Activated CD4-positive, alpha-beta T cell treated with anti-CD3 and anti-CD28 coated beads for 36 hours (primary cell): ENCODE measurements around the gene MRPL33. TPM values are rescaled to one million over a fixed set of nuclear protein-coding genes. Genes with fewer than 3 reads are reported as not detected.

Experiments
- ATAC-seq: fragments of 200-7000 bp; cut with Tn5 transposase; one replicate; pipeline ENCODE4 v1.10.0; 2021; ENCODE audit warnings: mild to moderate bottlenecking, moderate library complexity
- CTCF ChIA-PET: fragments of 350-600 bp; sonication (Branson Sonifier 250); formaldehyde crosslinking; loops from one replicate; lab custom pipeline; 2021; ENCODE audit warnings: antibody characterized with exemption; lab: Charles Lee
- POLR2A ChIA-PET: fragments of 350-600 bp; sonication (Branson Sonifier 250); formaldehyde crosslinking; loops from one replicate; lab custom pipeline; 2021; ENCODE audit warnings: antibody characterized with exemption, inconsistent platforms; lab: Charles Lee
- DNase-seq: peaks from one replicate; pipeline ENCODE4 v3.0.0-alpha.2; 2020
- H3K27ac Mint-ChIP-seq: one replicate; pipeline ENCODE4 v1.8.0; 2021; ENCODE audit warnings: mixed read lengths
- H3K27me3 Mint-ChIP-seq: one replicate; pipeline ENCODE4 v1.8.0; 2021; ENCODE audit warnings: mixed read lengths
- H3K36me3 Mint-ChIP-seq: one replicate; pipeline ENCODE4 v1.8.0; 2021; ENCODE audit warnings: low read depth, mixed read lengths
- H3K4me1 Mint-ChIP-seq: one replicate; pipeline ENCODE4 v1.8.0; 2021; ENCODE audit warnings: mixed read lengths
- H3K4me3 Mint-ChIP-seq: one replicate; pipeline ENCODE4 v1.8.0; 2021; ENCODE audit warnings: mild to moderate bottlenecking, moderate library complexity, mixed read lengths
- H3K9me3 Mint-ChIP-seq: one replicate; pipeline ENCODE4 v1.8.0; 2021; ENCODE audit warnings: low read depth, mixed read lengths
- intact Hi-C, 2 experiments: fragments of 100-400 bp; cut with DNase I in 1 of 2; cut with micrococcal nuclease in 1 of 2; formaldehyde crosslinking; loops; one replicate each; pipeline versions ENCODE4 v1.14.2 to v1.15.1; 2022 to 2024; cut with DNase I, micrococcal nuclease
- total RNA-seq, 2 experiments: library from RNA; stranded (reverse); gene quantifications; one replicate each; pipeline ENCODE4 v1.2.3, GENCODE V29; 2021

The MRPL33 gene
- total RNA-seq: 10 to 100 TPM; 44.7 to 68.0 TPM

DNA sequence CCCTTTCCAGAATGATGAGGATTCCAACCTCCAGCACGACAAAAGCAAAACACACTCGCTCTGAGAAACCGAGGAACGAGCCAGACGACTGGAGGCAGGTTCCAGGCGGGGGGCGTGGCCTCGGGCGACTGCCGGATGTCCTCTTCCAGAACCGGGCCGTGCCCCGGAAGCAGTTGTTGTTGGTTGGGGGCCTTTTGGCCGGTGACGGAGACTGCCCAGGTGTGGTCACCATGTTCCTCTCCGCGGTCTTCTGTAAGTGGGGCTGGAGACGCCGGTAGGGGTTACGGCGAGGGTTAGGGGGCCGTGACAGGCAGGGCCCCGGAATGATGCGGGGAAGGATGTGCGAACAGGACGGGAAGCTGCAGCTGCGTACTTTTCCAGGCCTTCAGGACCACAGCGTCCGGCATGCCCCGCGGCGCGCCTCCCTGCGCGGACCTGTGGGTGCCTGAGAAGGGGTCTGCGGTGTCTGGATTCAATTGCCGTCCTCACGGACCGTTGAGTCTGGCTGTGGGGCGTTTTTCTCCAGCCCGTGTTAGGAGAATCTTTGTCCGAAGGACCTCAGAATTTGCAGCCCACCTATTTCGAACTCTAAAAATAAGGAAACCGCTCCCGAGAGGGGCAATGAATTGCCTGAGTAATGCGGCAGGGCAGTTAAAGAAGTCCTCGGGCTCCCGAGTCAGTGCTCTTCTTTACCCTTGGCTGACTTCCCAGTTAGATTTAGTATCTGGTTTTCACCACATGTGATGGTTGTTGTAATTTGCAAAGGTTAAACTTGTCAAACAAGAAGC, at the start of gene MRPL33:
MRPL33 (plus strand) TSS at position 172 of the 788 bp plus-strand sequence; CDS start at position 231, 59 bp downstream.
- H3K27ac Mint-ChIP-seq: peak within 1 kb of the TSS; percentile 99
- peaks cover 25% of the 10 kb centered on the region for H3K36me3 Mint-ChIP-seq
- ATAC-seq: peak; percentile 98
- no peaks in the 10 kb centered on the region for H3K9me3 Mint-ChIP-seq
- ChIA-PET CTCF (interaction anchor here (0.6 to 1.5 kb wide), 6 partner anchors 17 to 678 kb away, joined by 3 to 6 read pairs (median 3); no protein-coding TSS in a partner anchor), POLR2A (no interaction called here)
- DNase-seq: peak; percentile 96
- intact Hi-C loops: loop anchor here (1.0 to 2.0 kb wide), 8 partner anchors 37 to 979 kb away; partner anchors contain the start of genes BABAM2 (in 2 of the 2), RBKS (in 2 of the 2), FOSL2 (in 1 of the 2) and PPM1G (in 1 of the 2)
- H3K4me1 Mint-ChIP-seq: peaks cover 42% of the 10 kb centered on the region
- H3K4me3 Mint-ChIP-seq: peak within 1 kb of the TSS; percentile 99
- H3K27me3 Mint-ChIP-seq: no peaks in the 10 kb centered on the region

DNA sequence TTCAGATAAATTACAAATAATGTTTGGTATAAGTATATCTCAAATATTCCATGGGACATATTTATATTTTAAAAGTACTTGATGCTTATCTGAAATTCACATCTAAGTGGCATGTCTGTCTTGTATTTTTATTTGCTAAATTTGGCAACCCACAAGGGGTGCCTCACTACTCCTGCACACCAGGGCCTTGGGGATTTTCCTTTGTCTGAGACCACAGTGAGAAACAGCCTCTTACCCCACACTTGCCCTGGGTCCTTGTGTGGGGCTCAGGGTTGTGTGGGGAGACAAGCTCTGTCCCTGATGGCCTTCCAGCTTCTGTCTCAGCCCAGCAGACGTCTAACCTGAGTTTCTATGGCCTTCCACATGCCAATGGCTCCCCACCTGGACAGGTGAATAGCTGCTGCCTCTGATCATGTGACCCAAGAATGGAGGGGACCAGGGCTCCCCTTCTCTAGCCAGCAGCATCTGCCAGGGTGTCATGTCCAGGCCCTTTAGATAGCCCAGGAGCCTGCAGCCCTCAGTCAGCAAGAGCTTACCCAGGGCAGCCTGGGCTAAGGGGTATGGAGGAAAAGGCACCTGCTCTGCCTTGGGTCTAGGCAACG, 49.5 kb upstream of the MRPL33 start:
- DNase-seq (no peak), ATAC-seq (no peak)
- H3K27ac Mint-ChIP-seq: no peak overlapping the region
- ChIA-PET POLR2A (interaction anchor here (0.6 kb wide), 1 partner anchor 16 kb away, joined by 3 read pairs; no protein-coding TSS in a partner anchor), CTCF (interaction anchor here (0.8 to 3.2 kb wide), 9 partner anchors 10 to 686 kb away, joined by 3 to 20 read pairs (median 5); no protein-coding TSS in a partner anchor)
- no peak overlapping the region for H3K4me3 Mint-ChIP-seq
- no peaks in the 10 kb centered on the region for H3K9me3 Mint-ChIP-seq
- H3K27me3 Mint-ChIP-seq: peaks cover 2% of the 10 kb centered on the region
- no peaks in the 10 kb centered on the region for H3K36me3 Mint-ChIP-seq
- H3K4me1 Mint-ChIP-seq: peaks cover 26% of the 10 kb centered on the region
- intact Hi-C loops: loop anchor here in 1 of 2 experiments (5.0 kb wide), 2 partner anchors 670 to 725 kb away; partner anchors contain the start of gene FOSL2

DNA sequence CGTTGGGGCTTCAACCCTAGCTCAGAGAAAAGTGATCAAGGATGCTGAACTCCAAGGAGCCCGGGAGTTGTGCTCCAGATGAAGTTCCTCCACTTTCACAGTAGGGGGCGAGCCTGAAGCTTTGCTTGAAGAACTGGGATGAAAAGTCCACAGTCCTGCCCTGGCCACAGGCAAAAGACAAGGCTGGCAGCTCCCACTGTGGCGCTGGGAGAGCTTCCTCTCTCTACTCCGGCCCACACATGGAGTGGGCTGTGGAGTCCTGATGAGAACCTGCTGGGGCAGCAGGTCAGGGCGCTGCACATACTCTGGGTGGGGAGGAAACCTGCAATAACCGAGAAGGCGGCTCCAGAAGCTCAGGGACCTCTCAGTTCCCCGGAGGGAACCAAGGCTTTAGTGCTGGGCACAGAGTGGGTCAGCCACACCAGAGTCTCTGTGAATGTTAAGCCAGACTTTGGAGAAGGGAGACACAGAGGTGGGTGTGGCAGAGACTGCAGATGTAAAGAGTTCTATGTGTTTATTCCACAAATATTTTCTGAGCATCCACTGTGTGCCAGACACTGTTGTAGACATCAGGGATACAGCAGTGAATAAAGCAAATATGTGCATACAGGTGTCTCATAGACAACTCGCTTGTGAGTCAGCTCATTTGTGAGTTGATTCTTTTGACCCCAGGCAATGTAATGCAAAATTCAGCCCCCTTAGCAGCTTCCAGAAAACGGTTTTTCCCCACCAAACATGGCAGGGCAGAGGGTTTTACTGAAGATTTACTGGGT, 48.0 kb upstream of the MRPL33 start:
- H3K4me1 Mint-ChIP-seq: peaks cover 30% of the 10 kb centered on the region
- ChIA-PET POLR2A (interaction anchor here (0.6 kb wide), 1 partner anchor 40 kb away, joined by 4 read pairs; no protein-coding TSS in a partner anchor), CTCF (interaction anchor here (0.5 to 3.2 kb wide), 23 partner anchors 9 to 1087 kb away, joined by 3 to 20 read pairs (median 5); partner anchors contain the start of gene MRPL33)
- peak; percentile 57 for DNase-seq
- no peak overlapping the region for H3K4me3 Mint-ChIP-seq
- no peak for ATAC-seq
- H3K9me3 Mint-ChIP-seq: no peaks in the 10 kb centered on the region
- H3K27ac Mint-ChIP-seq: no peak overlapping the region
- no peaks in the 10 kb centered on the region for H3K36me3 Mint-ChIP-seq
- intact Hi-C loops: loop anchor here in 1 of 2 experiments (5.0 kb wide), 2 partner anchors 669 to 724 kb away; partner anchors contain the start of gene FOSL2
- H3K27me3 Mint-ChIP-seq: no peaks in the 10 kb centered on the region

DNA sequence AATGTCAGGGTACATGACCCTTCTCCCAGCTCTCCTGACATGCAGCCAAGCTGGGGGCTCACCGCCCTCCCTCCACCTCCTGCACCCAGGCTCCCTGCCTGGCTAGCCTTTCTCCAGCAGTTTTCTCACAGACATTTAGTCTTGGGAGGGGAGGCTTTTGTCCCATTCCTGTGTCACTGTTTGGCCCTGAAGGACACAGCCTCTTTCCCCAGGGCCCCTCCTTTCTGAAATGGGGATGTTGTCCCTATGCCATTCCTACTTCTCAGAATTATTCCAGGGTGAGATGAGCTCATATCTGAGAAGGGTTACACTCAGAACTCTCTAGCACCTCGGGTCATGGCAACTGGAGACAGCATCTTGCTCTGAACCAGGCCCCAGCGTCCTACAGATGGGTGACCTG, 47.3 kb upstream of the MRPL33 start:
- Mint-ChIP-seq H3K36me3 (no peaks in the 10 kb centered on the region), H3K4me3 (no peak overlapping the region), H3K27ac (no peak overlapping the region), H3K27me3 (no peaks in the 10 kb centered on the region), H3K4me1 (peaks cover 33% of the 10 kb centered on the region), H3K9me3 (no peaks in the 10 kb centered on the region)
- DNase-seq (no peak), ATAC-seq (no peak)
- POLR2A ChIA-PET: no interaction called here
- CTCF ChIA-PET: interaction anchor here (0.7 to 3.2 kb wide), 13 partner anchors 8 to 1086 kb away, joined by 3 to 20 read pairs (median 8); no protein-coding TSS in a partner anchor
- intact Hi-C loops: loop anchor here in 1 of 2 experiments (5.0 kb wide), 2 partner anchors 668 to 723 kb away; partner anchors contain the start of gene FOSL2

- H3K4me1 Mint-ChIP-seq: peaks cover 27% of the 10 kb centered on the region
- H3K4me3 Mint-ChIP-seq: no peak overlapping the region
- ChIA-PET POLR2A (no interaction called here), CTCF (interaction anchor here (0.7 to 3.2 kb wide), 9 partner anchors 11 to 675 kb away, joined by 3 to 20 read pairs (median 10); no protein-coding TSS in a partner anchor)
- H3K27ac Mint-ChIP-seq: no peak overlapping the region
- intact Hi-C loops: loop anchor here in 1 of 2 experiments (5.0 kb wide), 2 partner anchors 667 to 722 kb away; partner anchors contain the start of gene FOSL2
- no peaks in the 10 kb centered on the region for H3K27me3 Mint-ChIP-seq
- H3K36me3 Mint-ChIP-seq: no peaks in the 10 kb centered on the region
- ATAC-seq (no peak), DNase-seq (no peak)
- H3K9me3 Mint-ChIP-seq: no peaks in the 10 kb centered on the region
These were observed 46.4 kb upstream of the MRPL33 start for GRCh38 chr2:27724905-27725701.

GRCh38 chr2:27727257-27727656, 44.3 kb upstream of the MRPL33 start:
- Mint-ChIP-seq H3K27me3 (no peaks in the 10 kb centered on the region), H3K36me3 (no peaks in the 10 kb centered on the region), H3K4me3 (no peak overlapping the region), H3K27ac (peak overlapping the region; percentile 70), H3K9me3 (no peaks in the 10 kb centered on the region), H3K4me1 (peaks cover 9% of the 10 kb centered on the region)
- POLR2A ChIA-PET: no interaction called here
- intact Hi-C loops: no loop called here
- CTCF ChIA-PET: interaction anchor here (1.0 to 1.2 kb wide), 2 partner anchors 9 to 24 kb away, joined by 3 read pairs; no protein-coding TSS in a partner anchor
- DNase-seq: peak; percentile 51
- peak; percentile 76 for ATAC-seq

GRCh38 chr2:27728081-27728858, 43.2 kb upstream of the MRPL33 start:
- H3K9me3 Mint-ChIP-seq: no peaks in the 10 kb centered on the region
- no peak overlapping the region for H3K27ac Mint-ChIP-seq
- peaks cover 9% of the 10 kb centered on the region for H3K4me1 Mint-ChIP-seq
- no peak overlapping the region for H3K4me3 Mint-ChIP-seq
- ATAC-seq: no peak
- no peaks in the 10 kb centered on the region for H3K27me3 Mint-ChIP-seq
- ChIA-PET CTCF (interaction anchor here (1.0 to 1.2 kb wide), 3 partner anchors 8 to 25 kb away, joined by 3 to 5 read pairs (median 3); no protein-coding TSS in a partner anchor), POLR2A (interaction anchor here (0.6 kb wide), 1 partner anchor 333 kb away, joined by 10 read pairs; no protein-coding TSS in a partner anchor)
- H3K36me3 Mint-ChIP-seq: no peaks in the 10 kb centered on the region
- DNase-seq: no peak
- intact Hi-C loops: no loop called here

GRCh38 chr2:27729198-27729597, 42.3 kb upstream of the MRPL33 start:
- intact Hi-C loops: no loop called here
- ChIA-PET CTCF (interaction anchor here (1.0 kb wide), 3 partner anchors 9 to 26 kb away, joined by 3 to 5 read pairs (median 3); no protein-coding TSS in a partner anchor), POLR2A (interaction anchor here (0.6 kb wide), 1 partner anchor 174 kb away, joined by 3 read pairs; no protein-coding TSS in a partner anchor)
- Mint-ChIP-seq H3K4me3 (no peak overlapping the region), H3K4me1 (peaks cover 10% of the 10 kb centered on the region), H3K36me3 (no peaks in the 10 kb centered on the region), H3K9me3 (no peaks in the 10 kb centered on the region), H3K27ac (peak overlapping the region; percentile 1), H3K27me3 (no peaks in the 10 kb centered on the region)
- ATAC-seq (no peak), DNase-seq (no peak)

DNA sequence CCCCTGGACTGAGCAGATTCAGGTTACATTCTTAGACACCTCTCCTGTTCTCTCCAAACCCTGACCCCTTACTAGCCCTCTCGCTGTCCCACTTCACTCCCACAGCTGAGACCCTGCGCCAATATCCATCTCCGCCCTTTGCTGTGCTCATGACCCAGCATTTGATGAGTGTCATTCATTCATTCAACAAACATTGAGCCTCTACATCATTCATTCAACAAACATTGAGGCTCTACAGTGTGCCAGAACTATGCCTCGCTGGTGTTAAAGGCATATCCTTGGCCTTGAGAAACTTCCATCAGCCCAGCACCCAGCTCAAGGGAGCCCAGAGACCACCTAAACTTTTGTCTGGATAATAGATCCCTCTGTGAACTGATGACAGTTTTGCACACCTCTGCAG, 41.9 kb upstream of the MRPL33 start:
- DNase-seq (no peak), ATAC-seq (no peak)
- peaks cover 14% of the 10 kb centered on the region for H3K4me1 Mint-ChIP-seq
- no peaks in the 10 kb centered on the region for H3K27me3 Mint-ChIP-seq
- H3K27ac Mint-ChIP-seq: peak overlapping the region; percentile 1
- peaks cover 4% of the 10 kb centered on the region for H3K9me3 Mint-ChIP-seq
- ChIA-PET CTCF (interaction anchor here (1.0 to 1.3 kb wide), 3 partner anchors 13 to 26 kb away, joined by 3 to 4 read pairs (median 4); no protein-coding TSS in a partner anchor), POLR2A (interaction anchor here (0.6 kb wide), 1 partner anchor 174 kb away, joined by 3 read pairs; no protein-coding TSS in a partner anchor)
- intact Hi-C loops: no loop called here
- H3K4me3 Mint-ChIP-seq: no peak overlapping the region
- H3K36me3 Mint-ChIP-seq: no peaks in the 10 kb centered on the region
